ENCODE results near the gene RHOBTB3. TPM values are rescaled to one million over a fixed set of nuclear protein-coding genes. Genes with fewer than 3 reads are reported as not detected.
"Not testable (repeated sequence)": the region's sequence is repeated elsewhere in the genome, so short reads cannot be mapped to it uniquely, and the experiment has no call there.

The RHOBTB3 gene
- total RNA-seq, 3 donors from 2014 or later: 56.5 to 85.2 (median 60.4) TPM

DNA sequence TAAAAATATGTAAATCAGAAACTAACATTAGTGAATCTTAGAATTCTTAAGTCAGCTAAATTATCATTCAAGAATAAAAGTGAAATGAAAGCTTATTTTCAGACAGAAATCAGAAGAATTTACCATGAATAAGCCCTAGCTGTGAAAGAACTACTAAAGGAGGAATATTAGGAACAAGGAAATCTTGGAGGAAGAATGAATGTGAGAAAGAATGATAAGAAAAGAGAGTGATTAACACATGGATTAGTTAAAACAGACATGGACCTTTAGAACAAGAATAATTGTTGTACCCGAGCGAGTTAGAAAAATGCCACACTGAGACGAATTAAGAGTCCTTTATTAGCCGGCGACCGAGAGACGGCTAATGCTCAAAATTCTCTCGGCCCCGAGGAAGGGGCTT is 24.1 kb upstream of the RHOBTB3 start:
- Histone ChIP-seq H3K36me3 (ENCODE audit: low read depth) (no peaks in the 10 kb centered on the region), H3K4me3 (no peak overlapping the region), H3K9me3 (no peaks in the 10 kb centered on the region), H3K4me1 (ENCODE audit: low read depth) (no peaks in the 10 kb centered on the region)
- DNase-seq (no peak), ATAC-seq (no peak)
- intact Hi-C loops (cut with DNase I, micrococcal nuclease): no loop called here
- TF ChIP-seq, protein P1, sequence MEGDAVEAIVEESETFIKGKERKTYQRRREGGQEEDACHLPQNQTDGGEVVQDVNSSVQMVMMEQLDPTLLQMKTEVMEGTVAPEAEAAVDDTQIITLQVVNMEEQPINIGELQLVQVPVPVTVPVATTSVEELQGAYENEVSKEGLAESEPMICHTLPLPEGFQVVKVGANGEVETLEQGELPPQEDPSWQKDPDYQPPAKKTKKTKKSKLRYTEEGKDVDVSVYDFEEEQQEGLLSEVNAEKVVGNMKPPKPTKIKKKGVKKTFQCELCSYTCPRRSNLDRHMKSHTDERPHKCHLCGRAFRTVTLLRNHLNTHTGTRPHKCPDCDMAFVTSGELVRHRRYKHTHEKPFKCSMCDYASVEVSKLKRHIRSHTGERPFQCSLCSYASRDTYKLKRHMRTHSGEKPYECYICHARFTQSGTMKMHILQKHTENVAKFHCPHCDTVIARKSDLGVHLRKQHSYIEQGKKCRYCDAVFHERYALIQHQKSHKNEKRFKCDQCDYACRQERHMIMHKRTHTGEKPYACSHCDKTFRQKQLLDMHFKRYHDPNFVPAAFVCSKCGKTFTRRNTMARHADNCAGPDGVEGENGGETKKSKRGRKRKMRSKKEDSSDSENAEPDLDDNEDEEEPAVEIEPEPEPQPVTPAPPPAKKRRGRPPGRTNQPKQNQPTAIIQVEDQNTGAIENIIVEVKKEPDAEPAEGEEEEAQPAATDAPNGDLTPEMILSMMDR (IDR thresholded peaks at IDR 0.05): no peak

DNA sequence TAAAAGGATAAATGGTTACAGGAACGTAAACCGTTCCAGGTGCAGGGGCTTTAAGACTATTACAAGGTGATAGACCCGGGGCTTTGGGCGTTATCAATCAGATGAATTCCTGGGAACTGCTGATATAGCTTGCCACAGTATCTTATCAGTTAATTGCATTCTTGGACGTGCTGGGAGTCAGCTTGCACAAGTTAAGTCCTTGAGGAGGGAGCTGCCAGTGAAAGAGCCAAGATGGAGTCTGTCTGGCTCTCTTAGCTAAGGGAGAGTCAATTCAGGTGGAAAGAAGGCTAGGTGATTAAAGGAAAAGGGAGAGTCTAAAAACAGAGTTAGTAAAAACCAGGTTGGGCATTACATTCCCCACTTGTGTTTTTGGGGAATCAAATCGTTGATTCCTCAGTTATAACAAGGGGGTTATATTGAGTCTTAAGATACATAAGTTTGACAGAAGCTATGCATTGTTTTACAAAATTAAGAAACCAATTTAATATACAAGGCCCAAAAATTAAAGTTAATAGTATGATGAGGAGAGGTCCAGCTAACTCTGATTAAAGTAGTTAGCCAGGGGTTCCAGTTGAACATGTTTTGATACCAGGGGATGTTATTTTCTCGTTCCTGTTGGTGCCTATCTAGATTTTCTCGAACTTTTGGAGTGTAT is 23.5 kb upstream of the RHOBTB3 start:
- H3K9me3 ChIP-seq; DNase-seq; H3K4me3 ChIP-seq; H3K4me1 ChIP-seq (ENCODE audit: low read depth); intact Hi-C loops (cut with DNase I, micrococcal nuclease); ATAC-seq; H3K36me3 ChIP-seq (ENCODE audit: low read depth): not testable (repeated sequence)

DNA sequence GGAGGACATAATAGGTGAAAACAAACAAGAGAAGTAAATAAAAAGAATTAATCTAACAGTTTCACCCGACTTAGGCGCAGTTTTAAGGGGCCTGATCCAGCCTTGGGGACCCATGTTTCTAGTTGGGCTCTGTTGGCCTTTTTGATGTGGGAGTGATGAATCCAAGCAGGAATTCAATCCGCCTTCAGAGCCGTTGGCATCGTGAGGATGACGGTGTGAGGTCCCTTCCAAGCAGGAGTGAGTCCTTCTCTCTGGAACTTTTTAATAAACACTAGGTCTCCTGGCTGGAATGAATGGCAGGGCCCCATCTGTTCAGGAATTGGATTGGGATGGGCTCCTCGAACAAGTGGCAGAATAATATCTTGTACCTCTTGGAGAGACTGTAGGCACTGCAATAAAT is 22.3 kb upstream of the RHOBTB3 start:
- TF ChIP-seq, protein P1 (IDR thresholded peaks at IDR 0.05): no peak
- no peak for DNase-seq
- H3K36me3 ChIP-seq (ENCODE audit: low read depth): no peaks in the 10 kb centered on the region
- no peak overlapping the region for H3K4me3 ChIP-seq
- H3K4me1 ChIP-seq (ENCODE audit: low read depth): no peaks in the 10 kb centered on the region
- intact Hi-C loops (cut with DNase I, micrococcal nuclease): no loop called here
- ATAC-seq: no peak
- no peaks in the 10 kb centered on the region for H3K9me3 ChIP-seq

DNA sequence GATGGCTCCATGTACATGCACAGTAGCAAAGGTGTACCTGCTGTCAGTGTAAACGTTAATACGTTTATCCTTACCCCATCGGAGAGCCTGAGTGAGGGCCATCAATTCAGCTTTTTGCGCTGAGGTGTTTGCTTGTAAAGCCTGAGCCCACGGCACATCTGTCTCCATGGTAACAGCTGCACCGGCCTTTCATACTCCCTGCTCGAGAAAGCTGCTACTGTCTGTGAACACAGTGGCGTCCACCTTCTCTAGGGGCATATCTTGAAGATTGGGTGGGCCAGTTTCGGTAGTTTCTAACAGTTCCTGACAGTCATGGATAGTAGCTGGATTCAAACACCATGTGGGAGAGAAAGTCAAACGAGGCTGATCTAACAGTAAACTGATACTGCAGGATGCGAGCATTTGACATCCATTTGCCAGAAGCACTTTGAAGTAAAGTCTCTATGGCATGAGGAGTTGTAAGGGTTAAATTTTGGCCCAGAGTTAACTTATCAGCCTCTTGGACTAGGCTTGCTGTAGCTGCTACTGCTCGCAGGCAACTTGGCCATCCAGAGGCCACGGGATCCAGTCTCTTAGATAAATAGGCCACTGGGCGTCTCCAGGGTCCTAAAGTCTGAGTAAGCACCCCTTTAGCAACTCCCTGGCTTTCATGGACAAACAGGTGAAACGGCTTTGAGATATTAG is 21.0 kb upstream of the RHOBTB3 start:
- H3K4me3 ChIP-seq: no peak overlapping the region
- H3K36me3 ChIP-seq (ENCODE audit: low read depth): no peaks in the 10 kb centered on the region
- TF ChIP-seq, protein P1 (IDR thresholded peaks at IDR 0.05): no peak
- intact Hi-C loops (cut with DNase I, micrococcal nuclease): no loop called here
- no peaks in the 10 kb centered on the region for H3K4me1 ChIP-seq (ENCODE audit: low read depth)
- DNase-seq (no peak), ATAC-seq (no peak)
- no peaks in the 10 kb centered on the region for H3K9me3 ChIP-seq

DNA sequence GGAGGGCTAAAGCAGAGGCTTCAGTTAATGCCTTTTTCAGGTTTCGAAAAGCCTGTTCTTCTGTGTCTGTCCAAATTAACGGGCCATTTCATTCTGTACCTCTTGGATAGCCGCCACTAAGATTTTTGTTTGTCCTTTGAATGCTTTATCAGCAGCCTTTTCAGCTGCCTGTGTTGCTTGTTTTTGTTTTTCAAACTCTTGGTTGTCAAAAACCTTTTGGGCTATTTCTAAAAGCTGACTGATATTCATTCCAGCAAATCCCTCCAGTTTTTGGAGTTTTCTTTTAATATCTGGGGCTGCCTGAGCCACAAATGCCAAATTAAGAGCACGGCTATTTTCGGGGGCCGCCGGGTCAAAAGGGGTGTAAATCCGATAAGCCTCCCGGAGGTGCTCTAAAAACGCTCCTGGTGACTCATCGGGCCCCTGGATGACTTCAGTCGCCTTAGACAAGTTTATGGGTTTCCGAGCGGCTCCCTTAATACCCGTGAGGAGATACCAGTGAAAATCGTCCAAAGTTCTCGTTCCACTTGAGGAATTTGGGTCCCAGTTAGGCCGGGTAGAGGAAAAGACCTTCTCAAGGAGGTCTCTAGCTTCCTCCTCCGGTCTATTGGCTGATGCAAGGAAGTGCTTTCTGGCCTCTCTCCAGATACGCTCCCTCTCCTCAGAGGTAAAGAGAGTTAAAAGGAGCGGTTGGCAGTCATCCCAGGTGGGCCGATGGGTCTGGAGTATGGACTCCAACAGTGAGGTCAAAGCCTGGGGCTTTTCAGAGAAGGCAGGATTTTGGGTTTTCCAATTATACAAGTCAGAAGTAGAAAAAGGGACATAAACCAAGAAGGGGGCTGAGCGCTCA is 20.3 kb upstream of the RHOBTB3 start:
- DNase-seq; H3K4me1 ChIP-seq (ENCODE audit: low read depth); H3K4me3 ChIP-seq; H3K36me3 ChIP-seq (ENCODE audit: low read depth); intact Hi-C loops (cut with DNase I, micrococcal nuclease); H3K9me3 ChIP-seq; ATAC-seq: not testable (repeated sequence)

DNA sequence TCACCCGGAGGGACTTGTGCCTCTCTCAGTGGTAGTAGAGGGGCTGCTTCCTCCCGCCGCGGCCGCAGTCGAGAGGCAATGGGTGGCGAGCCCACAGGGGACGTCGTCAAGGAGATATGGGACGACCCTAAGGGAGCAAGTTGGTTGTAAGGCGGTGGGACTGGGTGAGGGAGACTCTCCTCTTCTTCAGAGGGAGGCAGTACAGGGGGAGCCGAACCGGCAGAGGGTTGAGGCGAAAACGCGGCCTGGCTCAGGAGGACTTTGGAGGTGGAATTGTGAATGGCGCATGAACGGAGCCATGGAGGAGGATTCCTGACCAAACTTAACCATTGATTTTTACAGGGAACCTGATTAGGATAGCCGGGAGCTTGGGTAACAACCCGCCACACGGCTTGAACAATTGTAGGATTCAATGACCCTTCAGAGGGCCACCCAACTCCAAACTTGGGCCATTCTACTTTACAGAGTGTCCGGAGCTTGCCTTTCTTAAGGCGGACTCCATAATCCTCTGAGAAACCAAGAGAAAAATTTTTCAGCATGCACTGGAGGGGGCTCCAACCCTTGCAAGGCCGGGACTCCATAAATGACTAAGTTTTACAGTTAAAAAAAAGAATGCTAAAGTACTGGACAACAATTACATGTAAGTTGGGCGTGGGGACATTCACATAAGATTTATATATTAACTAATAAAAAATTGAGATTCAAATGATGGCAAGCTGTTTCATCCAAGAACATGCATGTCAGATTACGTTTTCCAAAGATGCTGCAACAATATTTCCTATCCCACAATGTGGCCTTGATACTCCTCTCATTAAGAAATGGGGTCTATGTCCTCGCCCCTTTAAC is 19.4 kb upstream of the RHOBTB3 start:
- no peak for ATAC-seq
- DNase-seq: no peak
- Histone ChIP-seq H3K4me1 (ENCODE audit: low read depth) (no peaks in the 10 kb centered on the region), H3K9me3 (no peaks in the 10 kb centered on the region), H3K36me3 (ENCODE audit: low read depth) (no peaks in the 10 kb centered on the region), H3K4me3 (no peak overlapping the region)
- TF ChIP-seq, protein P1 (IDR thresholded peaks at IDR 0.05): no peak
- intact Hi-C loops (cut with DNase I, micrococcal nuclease): no loop called here

Measured in mucosa of descending colon (tissue), 3 donors.